Measurements from ENCODE around the gene SNAPIN. TPM values are rescaled to one million over a fixed set of nuclear protein-coding genes. Genes with fewer than 3 reads are reported as not detected.
"Not testable (repeated sequence)": the region's sequence is repeated elsewhere in the genome, so short reads cannot be mapped to it uniquely, and the experiment has no call there.

Gene SNAPIN
- total and polyA plus RNA-seq, 4 donors = 58.0 to 70.5 (median 67.8) TPM

- H3K9me3 ChIP-seq (ENCODE audit: control insufficient read depth, insufficient read depth, low read length) = no peaks in the 10 kb centered on the region
- no peak for DNase-seq (ENCODE audit: low read depth in 4 of 6, low spot score in 6 of 6)
- H3K4me3 ChIP-seq (ENCODE audit: low read depth, low read length) = no peak overlapping the region
- H3K4me1 ChIP-seq (ENCODE audit: control insufficient read depth, insufficient read depth, low read length) = peaks cover 13% of the 10 kb centered on the region
- H3K27me3 ChIP-seq (ENCODE audit: control insufficient read depth, insufficient read depth, low read length) = no peaks in the 10 kb centered on the region
- 88% methylated on average over 2 of the region's 3 CpGs for WGBS (ENCODE audit: insufficient coverage)
- H3K36me3 ChIP-seq (ENCODE audit: control insufficient read depth, insufficient read depth, low read length) = no peaks in the 10 kb centered on the region
- no peak overlapping the region for H3K27ac ChIP-seq (ENCODE audit: low read depth, low read length)
Measured at GRCh38 chr1:153652805-153653500, 5.5 kb upstream of the SNAPIN start.

- WGBS (ENCODE audit: insufficient coverage) = no CpG with 5 or more reads among the region's 3 CpGs
- peaks cover 14% of the 10 kb centered on the region for H3K4me1 ChIP-seq (ENCODE audit: control insufficient read depth, insufficient read depth, low read length)
Measured at GRCh38 chr1:153655333-153655732, 3.2 kb upstream of the SNAPIN start.

GRCh38 chr1:153659175-153659534, 652 bp downstream of the SNAPIN start:
- Histone ChIP-seq H3K36me3 (ENCODE audit: control insufficient read depth, insufficient read depth, low read length) (peaks cover 34% of the 10 kb centered on the region), H3K9me3 (ENCODE audit: control insufficient read depth, insufficient read depth, low read length) (no peaks in the 10 kb centered on the region)
- WGBS (ENCODE audit: insufficient coverage) = 48% methylated on average over 8 of the region's 8 CpGs

More at GRCh38 chr1:153655333-153655732, 3.2 kb upstream of the SNAPIN start:
- DNase-seq (ENCODE audit: low read depth in 4 of 6, low spot score in 6 of 6) = no peak
- Histone ChIP-seq H3K27ac (ENCODE audit: low read depth, low read length) (no peak overlapping the region), H3K4me3 (ENCODE audit: low read depth, low read length) (no peak overlapping the region), H3K36me3 (ENCODE audit: control insufficient read depth, insufficient read depth, low read length) (peaks cover 8% of the 10 kb centered on the region), H3K27me3 (ENCODE audit: control insufficient read depth, insufficient read depth, low read length) (no peaks in the 10 kb centered on the region), H3K9me3 (ENCODE audit: control insufficient read depth, insufficient read depth, low read length) (no peaks in the 10 kb centered on the region)

GRCh38 chr1:153659656-153660055, 1.2 kb downstream of the SNAPIN start:
- WGBS (ENCODE audit: insufficient coverage) = no CpG with 5 or more reads among the region's 9 CpGs
- Histone ChIP-seq H3K27me3 (ENCODE audit: control insufficient read depth, insufficient read depth, low read length) (no peaks in the 10 kb centered on the region), H3K4me3 (ENCODE audit: low read depth, low read length) (peak overlapping the region; percentile 92), H3K9me3 (ENCODE audit: control insufficient read depth, insufficient read depth, low read length) (no peaks in the 10 kb centered on the region), H3K36me3 (ENCODE audit: control insufficient read depth, insufficient read depth, low read length) (peaks cover 39% of the 10 kb centered on the region), H3K27ac (ENCODE audit: low read depth, low read length) (no peak overlapping the region), H3K4me1 (ENCODE audit: control insufficient read depth, insufficient read depth, low read length) (peaks cover 14% of the 10 kb centered on the region)
- DNase-seq (ENCODE audit: low read depth in 4 of 6, low spot score in 6 of 6) = no peak

More at GRCh38 chr1:153659175-153659534, 652 bp downstream of the SNAPIN start:
- no peak for DNase-seq (ENCODE audit: low read depth in 4 of 6, low spot score in 6 of 6)
- no peaks in the 10 kb centered on the region for H3K27me3 ChIP-seq (ENCODE audit: control insufficient read depth, insufficient read depth, low read length)
- H3K4me1 ChIP-seq (ENCODE audit: control insufficient read depth, insufficient read depth, low read length) = peaks cover 14% of the 10 kb centered on the region
- H3K27ac ChIP-seq (ENCODE audit: low read depth, low read length) = peak overlapping the region; percentile 91
- H3K4me3 ChIP-seq (ENCODE audit: low read depth, low read length) = peak overlapping the region; percentile 92

GRCh38 chr1:153661111-153661708, 2.7 kb downstream of the SNAPIN start:
- Histone ChIP-seq H3K4me1 (ENCODE audit: control insufficient read depth, insufficient read depth, low read length) (peaks cover 14% of the 10 kb centered on the region), H3K9me3 (ENCODE audit: control insufficient read depth, insufficient read depth, low read length) (no peaks in the 10 kb centered on the region), H3K36me3 (ENCODE audit: control insufficient read depth, insufficient read depth, low read length) (peaks cover 51% of the 10 kb centered on the region), H3K27me3 (ENCODE audit: control insufficient read depth, insufficient read depth, low read length) (no peaks in the 10 kb centered on the region), H3K27ac (ENCODE audit: low read depth, low read length) (no peak overlapping the region), H3K4me3 (ENCODE audit: low read depth, low read length) (no peak overlapping the region)
- 35% methylated on average over 5 of the region's 9 CpGs for WGBS (ENCODE audit: insufficient coverage)
- peak in 1 of 6 donors; percentile 63 for DNase-seq (ENCODE audit: low read depth in 4 of 6, low spot score in 6 of 6)

- no CpG with 5 or more reads among the region's 2 CpGs for WGBS (ENCODE audit: insufficient coverage)
- DNase-seq (ENCODE audit: low read depth in 4 of 6, low spot score in 6 of 6) = no peak
- Histone ChIP-seq H3K27me3 (ENCODE audit: control insufficient read depth, insufficient read depth, low read length) (no peaks in the 10 kb centered on the region), H3K4me1 (ENCODE audit: control insufficient read depth, insufficient read depth, low read length) (peaks cover 14% of the 10 kb centered on the region), H3K27ac (ENCODE audit: low read depth, low read length) (no peak overlapping the region), H3K4me3 (ENCODE audit: low read depth, low read length) (no peak overlapping the region), H3K36me3 (ENCODE audit: control insufficient read depth, insufficient read depth, low read length) (peaks cover 62% of the 10 kb centered on the region), H3K9me3 (ENCODE audit: control insufficient read depth, insufficient read depth, low read length) (no peaks in the 10 kb centered on the region)
Measured at GRCh38 chr1:153662269-153662668, 3.8 kb downstream of the SNAPIN start.

- Histone ChIP-seq H3K27me3 (ENCODE audit: control insufficient read depth, insufficient read depth, low read length) (no peaks in the 10 kb centered on the region), H3K4me3 (ENCODE audit: low read depth, low read length) (no peak overlapping the region), H3K27ac (ENCODE audit: low read depth, low read length) (no peak overlapping the region), H3K4me1 (ENCODE audit: control insufficient read depth, insufficient read depth, low read length) (peaks cover 10% of the 10 kb centered on the region), H3K9me3 (ENCODE audit: control insufficient read depth, insufficient read depth, low read length) (no peaks in the 10 kb centered on the region), H3K36me3 (ENCODE audit: control insufficient read depth, insufficient read depth, low read length) (peaks cover 67% of the 10 kb centered on the region)
- DNase-seq (ENCODE audit: low read depth in 4 of 6, low spot score in 6 of 6) = no peak
- 93% methylated on average over 4 of the region's 5 CpGs for WGBS (ENCODE audit: insufficient coverage)
Measured at GRCh38 chr1:153663211-153663610, 4.7 kb downstream of the SNAPIN start.

GRCh38 chr1:153667439-153667838, 8.9 kb downstream of the SNAPIN start:
- Histone ChIP-seq H3K9me3 (ENCODE audit: control insufficient read depth, insufficient read depth, low read length) (no peaks in the 10 kb centered on the region), H3K27ac (ENCODE audit: low read depth, low read length) (no peak overlapping the region), H3K4me3 (ENCODE audit: low read depth, low read length) (no peak overlapping the region), H3K36me3 (ENCODE audit: control insufficient read depth, insufficient read depth, low read length) (peaks cover 60% of the 10 kb centered on the region), H3K4me1 (ENCODE audit: control insufficient read depth, insufficient read depth, low read length) (peaks cover 22% of the 10 kb centered on the region), H3K27me3 (ENCODE audit: control insufficient read depth, insufficient read depth, low read length) (no peaks in the 10 kb centered on the region)
- 80% methylated on average over 2 of the region's 4 CpGs for WGBS (ENCODE audit: insufficient coverage)
- no peak for DNase-seq (ENCODE audit: low read depth in 4 of 6, low spot score in 6 of 6)

GRCh38 chr1:153668672-153669071, 10.2 kb downstream of the SNAPIN start:
- not testable (repeated sequence) for H3K4me3 ChIP-seq (ENCODE audit: low read depth, low read length); H3K27me3 ChIP-seq (ENCODE audit: control insufficient read depth, insufficient read depth, low read length); H3K27ac ChIP-seq (ENCODE audit: low read depth, low read length); H3K9me3 ChIP-seq (ENCODE audit: control insufficient read depth, insufficient read depth, low read length); DNase-seq (ENCODE audit: low read depth in 4 of 6, low spot score in 6 of 6)
- WGBS (ENCODE audit: insufficient coverage) = 95% methylated on average over 7 of the region's 8 CpGs
- Histone ChIP-seq H3K36me3 (ENCODE audit: control insufficient read depth, insufficient read depth, low read length) (peaks cover 52% of the 10 kb centered on the region), H3K4me1 (ENCODE audit: control insufficient read depth, insufficient read depth, low read length) (peaks cover 22% of the 10 kb centered on the region)

GRCh38 chr1:153669606-153670005, 11.1 kb downstream of the SNAPIN start:
- no peaks in the 10 kb centered on the region for H3K9me3 ChIP-seq (ENCODE audit: control insufficient read depth, insufficient read depth, low read length)
- WGBS (ENCODE audit: insufficient coverage) = 62% methylated on average over 2 of the region's 6 CpGs
- peaks cover 43% of the 10 kb centered on the region for H3K36me3 ChIP-seq (ENCODE audit: control insufficient read depth, insufficient read depth, low read length)
- no peak for DNase-seq (ENCODE audit: low read depth in 4 of 6, low spot score in 6 of 6)
- H3K4me1 ChIP-seq (ENCODE audit: control insufficient read depth, insufficient read depth, low read length) = peaks cover 22% of the 10 kb centered on the region
- H3K27me3 ChIP-seq (ENCODE audit: control insufficient read depth, insufficient read depth, low read length) = no peaks in the 10 kb centered on the region
- H3K27ac ChIP-seq (ENCODE audit: low read depth, low read length) = no peak overlapping the region
- peak overlapping the region; percentile 96 for H3K4me3 ChIP-seq (ENCODE audit: low read depth, low read length)

Measured in spinal cord (tissue), 10 donors.